Suppressor macrophage (primary cell): Measurements from ENCODE around the gene SPTSSA.
"Not testable (repeated sequence)": the region's sequence is repeated elsewhere in the genome, so short reads cannot be mapped to it uniquely, and the experiment has no call there.

ENCODE experiments used
- DNase-seq, 4 experiments: peaks; one replicate each; pipeline ENCODE4 v3.0.0-alpha.2; 2020 to 2022

The SPTSSA gene

DNA sequence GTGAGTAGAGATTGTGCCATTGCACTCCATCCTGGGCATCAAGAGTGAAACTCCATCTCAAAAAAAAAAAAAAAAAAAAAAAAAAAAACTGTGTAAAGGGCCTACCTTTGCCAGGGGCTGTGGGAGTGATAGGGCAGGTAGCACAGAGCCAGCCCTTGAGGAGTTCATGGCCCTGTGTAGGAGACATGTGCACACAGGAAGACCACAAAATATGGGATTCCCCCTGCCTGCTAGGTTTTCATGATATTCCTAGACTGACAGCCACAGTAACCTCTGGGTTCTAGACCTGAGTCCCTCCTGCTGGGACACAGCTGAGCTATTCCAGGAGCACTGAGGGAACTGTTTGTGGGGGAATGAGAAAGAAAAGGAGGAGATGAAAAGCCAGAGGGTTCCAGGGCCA, 8.3 kb upstream of the SPTSSA start:
- no peak for DNase-seq

DNA sequence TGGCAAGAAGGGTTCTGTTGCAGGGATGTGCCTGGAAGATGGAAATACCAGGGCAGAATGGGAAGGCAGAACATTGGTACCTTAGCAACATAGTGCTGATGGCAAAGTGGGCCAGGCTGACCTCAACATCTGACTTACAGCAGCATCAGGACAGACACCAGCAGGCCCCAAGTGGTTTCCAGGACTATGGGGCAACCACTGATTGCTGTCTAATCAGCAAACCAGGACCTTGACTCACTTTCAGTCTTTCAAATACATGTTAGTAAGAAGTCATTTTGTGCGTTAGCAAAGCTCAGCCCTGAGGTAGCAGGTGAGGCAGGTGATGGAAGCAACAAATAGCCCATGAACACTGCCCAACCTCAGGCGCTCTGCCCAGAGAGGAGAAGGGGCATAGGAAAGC, 4.7 kb upstream of the SPTSSA start:
- DNase-seq = no peak

DNA sequence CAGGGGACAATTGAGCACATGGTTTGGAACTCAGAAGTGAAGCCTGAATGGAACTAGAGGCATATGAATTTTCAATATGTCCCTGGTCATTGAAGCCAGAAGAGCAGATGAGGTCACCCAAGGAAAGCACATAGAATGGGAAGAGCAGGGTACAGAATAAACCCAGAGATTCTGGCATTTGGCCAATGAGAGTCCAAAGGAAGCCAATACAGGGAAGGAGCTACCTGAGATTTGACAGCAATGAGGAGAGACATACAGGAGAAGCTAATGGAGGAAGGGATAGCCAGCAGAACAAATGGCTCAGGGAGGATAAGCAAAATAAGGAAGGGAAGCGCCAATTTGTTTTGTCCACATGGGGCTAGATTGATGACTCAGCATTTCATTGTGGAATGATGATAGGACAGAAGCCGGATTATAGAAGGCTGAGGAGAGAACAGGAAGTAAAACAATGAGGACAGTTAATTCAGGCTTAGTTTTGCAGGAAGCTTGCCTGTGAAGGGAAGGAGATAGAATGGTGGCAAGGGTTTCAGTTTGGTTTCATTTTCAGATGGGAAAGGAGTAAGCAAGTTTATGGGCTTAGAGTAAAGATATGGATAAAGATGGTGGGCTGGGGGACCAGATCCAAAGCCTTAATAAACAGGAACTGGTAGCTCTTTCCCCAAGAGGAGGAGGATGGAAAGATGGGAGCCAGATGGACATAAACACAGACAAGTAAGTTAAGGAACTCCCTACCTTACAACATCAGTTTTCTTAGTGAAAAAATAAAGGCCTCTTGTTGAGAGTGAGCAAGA, 3.2 kb upstream of the SPTSSA start:
- DNase-seq = peak; percentile 50 to 90 (median 72)

DNA sequence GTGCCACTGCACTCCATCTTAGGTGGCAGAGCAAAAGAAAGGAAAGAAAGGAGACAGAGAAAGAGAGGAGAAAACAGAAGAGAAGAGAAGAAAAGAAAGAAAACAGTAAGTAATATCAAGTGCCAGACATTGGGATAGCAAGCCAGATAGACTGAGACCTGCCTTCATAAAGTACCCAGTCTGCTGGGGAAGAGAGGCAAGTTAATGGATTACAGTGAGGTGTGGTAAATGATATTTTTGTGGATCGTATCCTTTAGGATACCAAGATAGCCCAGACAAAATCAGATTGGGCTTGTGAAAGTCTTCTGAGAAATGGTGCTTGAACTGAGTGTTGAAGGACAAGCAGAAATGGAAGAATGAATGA, 1.5 kb upstream of the SPTSSA start:
- DNase-seq = no peak

DNA sequence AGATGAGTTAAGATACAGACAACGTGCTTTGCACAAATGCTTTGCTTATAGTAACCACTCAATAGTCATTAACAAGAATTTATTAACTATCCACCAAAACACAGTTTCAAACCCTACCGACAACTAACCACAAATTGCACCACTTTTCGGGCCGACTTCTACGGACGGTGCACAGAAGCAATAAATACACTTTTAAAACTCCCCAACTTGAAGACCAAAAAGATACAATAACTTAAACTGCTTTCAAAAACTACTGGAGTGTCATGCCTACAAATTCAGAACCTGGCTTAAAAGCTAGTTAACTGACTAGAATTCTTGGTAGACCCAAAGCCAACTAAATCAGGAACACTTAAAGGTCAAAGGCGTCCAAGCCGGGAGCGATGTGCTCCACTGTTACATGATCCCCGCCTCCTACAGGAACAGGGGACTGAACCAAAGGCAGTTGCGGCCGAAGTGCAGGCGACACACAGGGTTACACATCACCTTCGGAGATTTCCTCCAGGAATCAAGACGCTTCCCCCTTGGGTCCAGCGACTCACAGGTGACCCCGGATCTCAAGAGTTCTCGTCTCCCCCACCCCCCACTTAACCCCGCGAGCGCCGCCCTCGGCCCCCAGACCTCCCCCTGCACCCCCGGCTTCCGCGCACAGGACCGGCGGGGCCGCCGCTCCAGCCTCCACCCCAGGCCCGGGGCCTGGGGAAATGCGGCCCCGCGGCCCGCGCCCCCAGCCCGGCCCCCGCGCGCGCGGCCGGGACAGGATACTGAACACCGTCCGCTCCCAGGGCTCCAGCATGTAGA, 507 bp downstream of the SPTSSA start:
- peak; percentile 71 to 81 (median 74) for DNase-seq

DNA sequence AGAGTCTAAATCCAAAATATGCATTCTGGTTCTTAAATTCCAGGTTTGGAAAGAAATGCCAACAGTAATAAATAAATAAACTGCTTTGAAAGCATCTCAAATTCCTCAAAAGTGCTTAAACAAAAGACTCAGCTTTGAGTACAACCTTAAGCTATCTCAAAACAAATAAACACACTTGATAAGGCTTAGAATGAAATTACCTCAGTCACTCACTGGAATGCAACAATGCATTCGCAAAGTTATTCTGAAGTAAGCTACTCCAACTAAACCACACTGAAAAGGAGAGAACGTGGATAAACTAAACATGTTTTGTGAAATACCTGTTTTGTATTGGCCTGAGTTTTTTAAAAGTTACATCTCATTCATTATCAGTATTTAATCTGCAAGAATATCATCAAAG, 1.2 kb downstream of the SPTSSA start:
- no peak for DNase-seq

DNA sequence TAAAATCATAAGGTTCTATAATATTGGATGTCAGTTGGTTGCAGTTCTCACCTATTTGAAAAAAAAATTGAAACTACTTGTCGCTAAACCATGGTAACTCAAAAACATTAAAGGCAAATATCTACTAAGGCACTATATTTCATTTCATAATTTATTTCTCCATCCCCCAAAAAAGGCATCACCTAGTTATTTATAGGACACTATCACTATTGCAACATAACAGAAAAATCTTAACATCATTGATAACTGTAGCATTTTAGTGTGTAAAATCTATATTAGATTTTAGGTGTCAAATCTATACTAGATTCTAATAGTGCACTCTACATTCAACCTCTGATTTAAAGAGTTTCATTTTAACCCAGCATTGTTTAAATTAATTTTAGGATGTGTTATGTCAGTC, 1.7 kb downstream of the SPTSSA start:
- DNase-seq = no peak

DNA sequence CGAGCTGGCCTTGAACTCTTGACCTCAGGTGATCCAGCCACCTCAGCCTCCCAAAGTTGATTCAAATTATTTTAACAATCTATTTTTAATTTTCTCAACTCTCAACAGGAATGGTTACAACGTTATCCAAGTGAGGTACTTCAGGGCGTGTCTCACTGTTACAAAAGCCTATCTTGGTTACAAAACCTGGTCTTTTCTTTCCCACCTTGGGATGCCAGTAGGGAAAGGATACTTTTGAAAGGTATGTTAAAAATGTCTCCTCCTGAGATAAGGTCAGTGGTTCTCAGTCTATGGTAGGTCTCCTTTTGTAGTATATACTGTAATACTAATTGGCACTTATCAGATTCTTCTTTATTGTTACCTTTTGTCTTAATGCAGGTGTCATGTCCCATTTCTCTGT, 4.9 kb downstream of the SPTSSA start:
- DNase-seq = no peak

DNA sequence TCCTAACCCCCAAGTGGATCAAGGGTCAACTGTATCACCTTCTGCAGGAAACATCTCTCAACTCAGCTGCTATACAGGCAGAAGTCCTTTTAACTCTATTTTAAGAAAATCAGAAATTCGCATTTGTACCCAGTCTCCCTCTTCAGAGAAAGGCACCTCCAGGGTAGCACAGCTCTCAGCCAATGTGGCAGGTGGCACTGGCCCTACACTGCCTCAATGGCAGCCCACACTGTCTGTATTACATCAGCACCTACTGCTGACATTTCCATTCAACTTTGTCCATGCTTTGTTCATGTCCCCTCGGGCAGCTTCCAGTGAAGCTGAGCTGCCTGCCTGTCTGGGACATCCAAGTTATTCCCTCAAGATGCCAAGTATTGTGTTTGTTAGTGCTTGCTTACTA, 8.8 kb downstream of the SPTSSA start:
- no peak for DNase-seq

DNA sequence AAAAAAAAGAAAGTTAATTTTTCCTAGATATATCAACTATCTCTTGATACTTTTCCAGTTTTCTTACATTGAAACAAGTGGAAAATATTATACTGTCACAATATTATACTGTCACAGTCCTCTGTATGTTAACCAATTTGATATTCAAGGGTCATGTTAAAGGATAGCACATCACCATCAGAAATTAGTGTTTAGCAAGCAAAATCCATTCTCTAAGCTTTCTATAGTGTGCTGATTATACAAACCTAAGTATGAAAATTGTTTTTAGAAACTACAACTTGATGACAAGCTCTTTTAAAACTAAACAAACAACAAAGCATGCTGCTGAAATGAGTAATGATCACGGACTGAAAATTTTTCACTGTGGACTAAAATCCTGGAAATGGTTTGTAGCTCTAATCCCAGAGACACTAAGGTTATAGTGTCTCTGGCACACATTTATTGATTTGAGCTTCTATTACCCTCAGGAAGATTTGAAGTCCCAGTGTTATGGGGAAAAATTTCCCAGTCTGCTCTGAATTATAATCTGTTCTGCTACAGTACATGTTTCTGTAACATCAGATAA, 9.7 kb downstream of the SPTSSA start:
- no peak for DNase-seq

DNA sequence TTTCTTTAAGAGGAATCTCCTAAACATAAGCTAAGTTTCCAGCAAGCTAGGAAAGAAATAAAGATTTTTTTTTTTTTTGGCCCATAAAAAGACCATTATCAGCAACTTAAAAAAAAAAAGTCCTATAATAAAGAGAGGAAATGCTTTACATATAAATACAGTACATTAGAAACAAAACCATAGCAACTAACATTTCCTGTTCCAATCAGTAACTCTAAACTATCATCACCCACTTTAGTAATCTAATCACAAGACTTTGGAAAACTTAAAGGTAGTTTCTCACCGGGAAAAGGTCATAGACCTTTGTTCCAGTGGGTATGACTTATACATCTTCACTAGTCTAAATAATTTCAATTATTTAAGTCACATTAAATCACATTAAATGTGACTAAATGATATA, 11.1 kb downstream of the SPTSSA start:
- no peak for DNase-seq

DNA sequence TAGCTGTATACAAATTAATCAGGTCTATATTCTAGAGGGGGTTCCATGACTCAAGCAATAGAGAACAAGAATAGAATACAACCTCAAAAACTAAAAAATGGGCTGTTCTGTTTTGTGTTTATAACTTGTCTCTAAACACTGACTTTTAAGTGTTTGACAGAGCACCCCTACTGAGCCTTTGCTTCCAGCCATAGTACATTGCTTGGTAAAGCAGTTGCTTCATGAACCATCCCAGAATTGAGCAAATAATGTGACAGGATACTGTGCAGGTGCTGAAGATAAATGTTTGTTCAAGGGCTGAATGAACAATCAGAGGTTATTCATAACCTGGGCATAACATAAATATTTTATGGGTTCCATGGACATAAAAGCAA, 11.5 kb downstream of the SPTSSA start:
- no peak for DNase-seq

DNA sequence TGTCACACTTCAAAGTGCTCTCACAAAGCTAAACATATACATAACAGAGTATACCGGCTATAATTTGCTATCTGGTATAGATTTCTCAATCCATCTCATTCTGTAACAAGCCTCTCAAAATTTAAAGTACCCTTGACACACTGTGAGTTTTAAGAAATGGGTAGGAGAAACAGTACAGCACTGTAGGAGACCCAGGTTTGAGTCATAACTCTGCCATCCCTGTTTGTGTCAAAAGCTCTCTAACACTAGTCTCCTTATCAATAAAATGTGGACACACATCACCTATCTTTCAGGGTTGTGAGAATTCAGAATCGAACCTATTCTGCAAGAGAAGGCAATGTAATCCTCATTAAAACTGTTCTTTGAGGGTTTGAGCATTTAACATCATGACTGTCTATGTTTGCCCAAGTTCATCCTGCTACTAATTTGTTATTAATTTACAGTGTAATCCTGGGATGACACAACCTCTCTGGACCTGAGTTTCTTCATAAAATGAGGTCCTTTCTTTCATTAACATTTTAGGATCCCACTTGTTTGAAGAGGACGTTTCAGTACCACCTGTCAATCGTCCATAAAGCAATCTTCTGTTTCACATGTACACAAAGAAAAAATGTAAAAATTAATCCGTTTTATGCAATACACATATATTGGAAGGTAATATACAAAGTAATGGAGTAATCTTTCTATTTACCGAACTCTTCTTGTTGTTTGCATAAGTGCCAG, 12.1 kb downstream of the SPTSSA start:
- DNase-seq = no peak

DNA sequence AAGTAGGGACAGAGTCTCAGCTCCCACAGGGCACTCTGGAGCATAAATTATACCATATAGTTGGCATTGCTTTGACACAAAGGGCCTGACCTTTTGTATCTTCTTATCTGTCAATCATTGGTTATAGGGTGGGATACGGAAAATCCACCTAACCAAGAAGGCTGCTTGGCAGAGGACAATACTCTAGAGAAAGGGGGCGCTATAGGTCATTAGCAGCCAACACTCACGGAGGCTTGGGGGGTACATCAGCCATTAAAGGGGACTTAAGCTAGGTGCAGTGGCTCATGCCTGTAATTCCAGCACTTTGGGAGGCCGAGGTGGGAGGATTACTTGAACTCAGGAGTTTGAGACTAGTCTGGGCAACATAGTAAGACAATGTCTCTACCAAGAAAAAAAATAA, 22.9 kb downstream of the SPTSSA start:
- DNase-seq = no peak

DNA sequence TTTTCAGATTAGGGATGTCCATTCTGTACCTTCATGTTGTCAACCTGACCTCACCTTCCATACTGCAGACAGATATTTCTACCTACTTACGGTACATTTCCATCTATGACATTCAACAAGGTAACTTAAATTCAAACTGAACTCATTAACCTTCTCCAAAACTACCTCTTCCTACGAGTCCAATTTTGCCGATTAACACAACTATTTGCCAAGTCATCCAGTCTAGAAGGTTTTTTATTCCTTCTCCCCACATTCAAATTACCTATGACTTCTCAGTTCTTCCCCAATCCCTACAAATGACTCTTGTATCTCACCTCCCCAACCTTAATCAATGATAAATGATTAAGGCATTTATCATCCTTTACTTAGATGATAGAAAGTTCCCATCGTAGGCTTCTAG, 23.6 kb downstream of the SPTSSA start:
- DNase-seq = no peak

DNA sequence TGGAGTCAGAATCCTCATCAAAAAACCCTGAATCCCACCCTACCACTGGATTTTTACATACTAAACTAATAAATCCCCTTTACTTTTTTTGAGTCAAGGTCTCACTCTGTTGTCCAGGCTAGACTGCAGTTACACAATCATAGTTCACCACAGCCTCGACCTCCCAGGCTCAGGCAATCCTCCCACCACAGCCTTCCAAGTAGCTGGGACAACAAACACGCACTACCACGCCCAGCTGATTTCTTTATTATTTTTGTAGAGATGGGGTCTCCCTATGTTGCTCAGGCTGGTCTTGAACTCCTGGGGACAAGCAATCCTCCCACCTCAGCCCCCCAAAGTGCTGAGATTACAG, 24.3 kb downstream of the SPTSSA start:
- DNase-seq = no peak

DNA sequence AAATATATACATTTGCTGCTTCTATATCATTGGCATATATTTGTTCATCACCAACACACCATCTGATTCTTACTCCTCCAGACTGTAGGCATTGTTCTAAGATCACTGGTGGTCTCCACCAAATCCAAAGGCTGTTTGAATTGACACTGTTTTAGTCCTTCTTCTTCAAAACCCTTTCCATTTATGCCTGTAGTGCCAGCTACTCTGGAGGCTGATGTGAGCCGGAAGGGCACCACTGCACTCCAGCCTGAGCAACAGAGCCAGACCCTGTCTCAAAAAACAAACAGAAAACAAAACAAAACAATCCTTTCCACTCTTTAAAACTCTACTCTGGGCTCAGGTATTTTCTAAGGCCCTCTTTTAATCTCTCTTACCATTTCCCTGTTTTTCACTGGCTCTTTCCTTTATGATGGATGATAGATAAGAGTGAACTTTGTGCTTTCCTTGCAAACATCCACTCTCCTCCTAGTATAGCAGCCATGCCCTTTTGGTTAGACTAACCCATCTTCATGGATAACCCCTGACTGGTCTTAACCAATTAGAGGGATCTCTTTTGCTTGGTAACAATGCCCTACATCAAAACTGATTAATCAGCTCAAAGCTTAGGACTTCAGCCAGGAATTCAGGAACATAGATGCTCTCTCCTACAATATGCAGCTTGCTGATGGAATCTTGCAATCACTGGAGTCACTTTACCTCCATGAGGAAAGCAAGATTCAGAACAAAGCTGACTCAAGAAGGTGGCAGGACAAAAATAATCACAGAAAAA, 24.9 kb downstream of the SPTSSA start:
- peak in 1 of 4 experiments; percentile 5 for DNase-seq

DNA sequence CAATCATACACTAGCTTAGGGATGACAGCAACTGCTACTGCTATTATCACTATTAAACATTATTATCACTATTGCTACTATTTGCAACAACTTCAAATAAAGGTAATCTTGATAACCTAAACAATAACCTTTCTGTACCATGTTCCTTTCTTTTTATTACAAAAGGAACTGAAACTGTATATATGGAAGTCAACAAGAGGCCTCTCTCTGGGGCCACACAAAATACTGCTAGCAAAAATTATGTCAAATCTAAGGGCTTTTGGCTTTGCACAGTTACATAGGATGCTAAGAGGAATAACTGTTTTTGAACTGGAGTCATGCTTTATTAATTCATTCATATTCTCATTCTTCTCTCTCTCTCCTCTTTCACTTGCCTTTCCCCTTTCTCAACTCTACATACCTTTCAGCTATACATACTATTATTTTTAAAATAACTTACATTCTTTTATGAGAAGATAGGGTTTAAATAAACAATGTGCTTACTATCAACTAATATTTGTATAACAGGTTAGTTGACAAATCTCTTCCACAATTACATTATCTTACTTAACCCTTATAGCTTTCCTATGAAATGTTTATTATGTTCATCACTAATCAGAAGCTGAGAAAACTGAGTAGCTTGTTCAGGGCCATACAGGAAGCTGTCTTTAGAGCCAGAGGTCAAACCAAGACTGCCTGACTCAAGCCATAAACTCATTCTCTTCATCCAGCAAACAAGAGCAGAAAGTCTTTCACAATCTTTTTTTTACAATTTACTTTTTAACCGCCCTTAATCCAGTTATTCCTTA, 25.7 kb downstream of the SPTSSA start:
- DNase-seq = peak; percentile 8 to 45 (median 12)

DNA sequence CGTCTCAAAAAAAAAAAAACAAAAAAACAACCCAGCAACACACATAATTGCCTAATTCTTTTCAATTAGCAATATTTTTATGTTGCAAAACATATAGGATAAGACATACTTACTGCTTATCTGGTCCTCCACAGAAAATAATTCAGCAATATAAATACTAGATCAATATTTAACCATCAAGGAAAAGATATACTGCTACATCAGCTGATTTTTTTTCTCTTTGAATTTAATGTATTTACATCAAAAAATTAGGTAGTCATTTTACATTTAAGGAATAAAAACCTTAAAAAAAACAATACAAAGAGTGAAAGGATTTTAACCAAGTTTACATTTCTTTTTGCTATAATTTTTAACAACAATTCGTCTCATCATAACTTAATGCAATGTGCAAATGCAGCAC, 28.1 kb downstream of the SPTSSA start:
- DNase-seq = no peak

DNA sequence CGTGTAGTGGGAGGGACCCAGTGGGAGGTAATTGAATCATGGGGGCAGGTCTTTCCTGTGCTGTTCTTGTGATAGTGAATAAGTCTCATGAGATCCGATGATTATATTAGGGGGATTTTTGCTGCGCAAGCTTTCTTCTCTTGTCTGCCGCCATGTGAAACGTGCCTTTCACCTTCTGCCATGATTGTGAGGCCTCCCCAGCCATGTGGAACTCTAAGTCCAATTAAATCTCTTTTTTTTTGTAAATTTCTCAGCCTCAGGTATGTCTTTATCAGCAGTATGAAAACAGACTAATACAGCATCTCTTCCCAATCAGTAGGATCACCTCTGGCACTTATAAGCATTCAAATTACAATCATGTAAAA, 34.0 kb downstream of the SPTSSA start:
- DNase-seq = not testable (repeated sequence)
